Measurements from ENCODE around the gene IVNS1ABP.
"Not testable (repeated sequence)": the region's sequence is repeated elsewhere in the genome, so short reads cannot be mapped to it uniquely, and the experiment has no call there.

DNA sequence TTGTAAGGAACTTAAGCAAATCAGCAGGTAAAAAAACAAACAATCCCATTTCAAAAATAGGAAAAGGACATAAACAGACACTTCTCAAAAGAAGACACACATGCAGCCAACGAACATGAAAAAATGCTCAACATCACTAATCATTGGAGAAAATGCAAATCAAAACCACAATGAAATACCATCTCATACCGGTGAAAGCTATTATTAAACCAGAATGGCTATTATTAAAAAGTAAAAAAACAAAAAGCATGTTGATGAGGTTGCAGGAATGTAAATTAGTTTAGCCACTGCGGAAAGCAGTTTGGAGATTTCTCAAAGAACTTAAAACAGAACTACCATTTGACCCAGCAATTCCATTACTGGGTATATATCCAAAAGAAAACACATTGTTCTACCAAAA is 47.5 kb upstream of the IVNS1ABP start:
- TF ChIP-seq JUNB (IDR thresholded peaks at IDR 0.05; ENCODE audit: unreplicated experiment); STAT1 (IDR thresholded peaks at IDR 0.05; ENCODE audit: unreplicated experiment); EZH2phosphoT487 (IDR thresholded peaks at IDR 0.05; ENCODE audit: unreplicated experiment); EZH2 (IDR thresholded peaks at IDR 0.05; ENCODE audit: low read depth, unreplicated experiment); POLR2AphosphoS5 (IDR thresholded peaks at IDR 0.05; ENCODE audit: low read depth); NANOG (IDR thresholded peaks at IDR 0.05; ENCODE audit: borderline replicate concordance); CREB1 (CRISPR knock-in tag; IDR thresholded peaks at IDR 0.05; ENCODE audit: low read depth): not testable (repeated sequence)
- TF ChIP-seq, protein P1, sequence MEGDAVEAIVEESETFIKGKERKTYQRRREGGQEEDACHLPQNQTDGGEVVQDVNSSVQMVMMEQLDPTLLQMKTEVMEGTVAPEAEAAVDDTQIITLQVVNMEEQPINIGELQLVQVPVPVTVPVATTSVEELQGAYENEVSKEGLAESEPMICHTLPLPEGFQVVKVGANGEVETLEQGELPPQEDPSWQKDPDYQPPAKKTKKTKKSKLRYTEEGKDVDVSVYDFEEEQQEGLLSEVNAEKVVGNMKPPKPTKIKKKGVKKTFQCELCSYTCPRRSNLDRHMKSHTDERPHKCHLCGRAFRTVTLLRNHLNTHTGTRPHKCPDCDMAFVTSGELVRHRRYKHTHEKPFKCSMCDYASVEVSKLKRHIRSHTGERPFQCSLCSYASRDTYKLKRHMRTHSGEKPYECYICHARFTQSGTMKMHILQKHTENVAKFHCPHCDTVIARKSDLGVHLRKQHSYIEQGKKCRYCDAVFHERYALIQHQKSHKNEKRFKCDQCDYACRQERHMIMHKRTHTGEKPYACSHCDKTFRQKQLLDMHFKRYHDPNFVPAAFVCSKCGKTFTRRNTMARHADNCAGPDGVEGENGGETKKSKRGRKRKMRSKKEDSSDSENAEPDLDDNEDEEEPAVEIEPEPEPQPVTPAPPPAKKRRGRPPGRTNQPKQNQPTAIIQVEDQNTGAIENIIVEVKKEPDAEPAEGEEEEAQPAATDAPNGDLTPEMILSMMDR (conservative IDR thresholded peaks at IDR 0.05; ENCODE audit: low read depth in 2 of 2) = not testable (repeated sequence)
- TF ChIP-seq, protein P2, sequence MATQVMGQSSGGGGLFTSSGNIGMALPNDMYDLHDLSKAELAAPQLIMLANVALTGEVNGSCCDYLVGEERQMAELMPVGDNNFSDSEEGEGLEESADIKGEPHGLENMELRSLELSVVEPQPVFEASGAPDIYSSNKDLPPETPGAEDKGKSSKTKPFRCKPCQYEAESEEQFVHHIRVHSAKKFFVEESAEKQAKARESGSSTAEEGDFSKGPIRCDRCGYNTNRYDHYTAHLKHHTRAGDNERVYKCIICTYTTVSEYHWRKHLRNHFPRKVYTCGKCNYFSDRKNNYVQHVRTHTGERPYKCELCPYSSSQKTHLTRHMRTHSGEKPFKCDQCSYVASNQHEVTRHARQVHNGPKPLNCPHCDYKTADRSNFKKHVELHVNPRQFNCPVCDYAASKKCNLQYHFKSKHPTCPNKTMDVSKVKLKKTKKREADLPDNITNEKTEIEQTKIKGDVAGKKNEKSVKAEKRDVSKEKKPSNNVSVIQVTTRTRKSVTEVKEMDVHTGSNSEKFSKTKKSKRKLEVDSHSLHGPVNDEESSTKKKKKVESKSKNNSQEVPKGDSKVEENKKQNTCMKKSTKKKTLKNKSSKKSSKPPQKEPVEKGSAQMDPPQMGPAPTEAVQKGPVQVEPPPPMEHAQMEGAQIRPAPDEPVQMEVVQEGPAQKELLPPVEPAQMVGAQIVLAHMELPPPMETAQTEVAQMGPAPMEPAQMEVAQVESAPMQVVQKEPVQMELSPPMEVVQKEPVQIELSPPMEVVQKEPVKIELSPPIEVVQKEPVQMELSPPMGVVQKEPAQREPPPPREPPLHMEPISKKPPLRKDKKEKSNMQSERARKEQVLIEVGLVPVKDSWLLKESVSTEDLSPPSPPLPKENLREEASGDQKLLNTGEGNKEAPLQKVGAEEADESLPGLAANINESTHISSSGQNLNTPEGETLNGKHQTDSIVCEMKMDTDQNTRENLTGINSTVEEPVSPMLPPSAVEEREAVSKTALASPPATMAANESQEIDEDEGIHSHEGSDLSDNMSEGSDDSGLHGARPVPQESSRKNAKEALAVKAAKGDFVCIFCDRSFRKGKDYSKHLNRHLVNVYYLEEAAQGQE (IDR thresholded peaks at IDR 0.05; ENCODE audit: unreplicated experiment) = not testable (repeated sequence)
